HG03066 (cell line): ENCODE data around the gene SGMS1.
A peak's percentile ranks its signal among the peaks of the same experiment; 100 is the strongest.

Source experiments
- ATAC-seq: cut with Tn5 transposase; IDR thresholded peaks from one replicate; pipeline ENCODE4 v1.9.1; 2021; ENCODE audit warnings: low read depth; ENCODE audit not compliant: unreplicated experiment

SGMS1 gene

DNA sequence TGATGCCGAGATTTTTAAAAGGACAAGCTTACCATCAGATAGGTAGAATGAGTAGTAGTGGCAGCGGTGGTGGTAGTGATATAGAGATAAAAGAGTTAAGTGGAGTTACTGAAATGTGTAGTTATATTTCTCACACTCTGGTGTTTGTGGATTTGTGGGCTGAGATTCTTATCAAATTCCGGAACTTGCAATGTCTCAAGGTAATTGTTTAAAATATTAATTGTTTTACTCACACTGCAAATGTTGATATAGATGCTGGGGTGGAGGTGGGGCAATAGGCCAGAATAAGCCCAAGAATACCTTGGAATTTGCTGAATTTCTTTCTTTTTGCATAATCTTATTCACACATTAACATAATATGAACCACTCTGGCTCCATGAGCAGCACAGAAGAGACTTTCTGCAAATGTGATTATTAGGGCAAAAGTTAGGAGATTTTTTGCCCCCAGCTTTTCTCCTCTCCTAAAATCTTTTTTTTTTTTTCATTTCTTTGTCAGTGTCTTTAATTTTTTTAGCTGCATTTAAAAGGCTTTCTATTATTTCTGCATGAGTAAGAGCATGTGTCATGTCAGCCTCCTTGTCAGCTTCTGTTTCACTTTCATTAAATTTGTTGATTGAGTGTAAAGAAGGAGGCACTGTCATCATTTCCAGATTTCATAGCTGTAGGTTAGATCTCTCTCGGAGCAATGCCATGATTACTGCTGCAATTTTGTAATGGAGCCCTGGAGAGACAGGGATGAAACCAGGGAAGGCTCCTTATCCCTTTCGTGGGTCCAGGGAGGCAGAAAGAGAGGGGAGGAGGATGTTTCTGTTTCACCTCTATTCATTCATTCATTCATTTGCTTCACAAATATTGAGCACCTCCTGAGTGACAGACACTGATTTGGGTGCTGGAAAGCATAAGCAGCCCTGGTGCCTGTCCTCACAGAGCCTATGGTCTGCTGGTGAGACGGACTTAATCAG, 13.1 kb upstream of the SGMS1 start:
- ATAC-seq = peak; percentile 94

DNA sequence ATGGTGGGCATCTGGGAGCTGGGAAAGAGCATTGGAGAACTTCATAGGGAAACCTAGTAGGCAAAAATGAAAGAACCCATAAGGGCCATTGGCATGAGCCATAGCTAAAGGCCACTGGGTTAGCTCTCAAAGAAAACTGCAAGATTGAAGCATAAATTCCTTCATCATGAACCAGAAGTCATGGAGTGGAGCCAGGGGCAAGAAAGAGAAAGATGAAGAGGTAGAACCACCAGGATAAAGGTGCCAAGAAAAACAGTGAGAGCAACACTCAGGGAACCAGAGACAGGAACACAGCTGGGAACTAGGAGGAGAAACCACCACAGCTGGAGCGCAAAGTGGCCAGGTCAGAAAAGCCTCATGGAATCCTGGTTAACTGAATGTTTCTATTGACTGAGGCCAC, 11.5 kb upstream of the SGMS1 start:
- ATAC-seq = no peak

DNA sequence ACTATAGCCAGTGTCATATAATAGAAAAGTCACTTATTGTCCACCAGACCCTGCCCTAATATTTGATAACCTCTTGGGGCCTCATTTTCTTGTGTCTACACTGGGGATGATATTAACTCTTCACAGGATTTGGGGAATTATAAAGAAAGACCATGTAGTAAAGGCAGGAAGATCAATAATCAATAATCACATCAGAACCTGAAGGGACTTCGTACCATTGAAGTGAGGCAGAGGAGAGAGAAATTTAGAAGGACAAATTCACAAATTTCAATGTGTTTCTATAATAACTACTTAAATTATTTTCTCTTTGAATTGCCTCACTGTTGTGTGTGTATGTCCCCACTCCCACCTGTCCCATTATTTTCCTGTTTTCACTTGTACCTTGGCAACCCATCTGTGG, 10.7 kb upstream of the SGMS1 start:
- no peak for ATAC-seq

DNA sequence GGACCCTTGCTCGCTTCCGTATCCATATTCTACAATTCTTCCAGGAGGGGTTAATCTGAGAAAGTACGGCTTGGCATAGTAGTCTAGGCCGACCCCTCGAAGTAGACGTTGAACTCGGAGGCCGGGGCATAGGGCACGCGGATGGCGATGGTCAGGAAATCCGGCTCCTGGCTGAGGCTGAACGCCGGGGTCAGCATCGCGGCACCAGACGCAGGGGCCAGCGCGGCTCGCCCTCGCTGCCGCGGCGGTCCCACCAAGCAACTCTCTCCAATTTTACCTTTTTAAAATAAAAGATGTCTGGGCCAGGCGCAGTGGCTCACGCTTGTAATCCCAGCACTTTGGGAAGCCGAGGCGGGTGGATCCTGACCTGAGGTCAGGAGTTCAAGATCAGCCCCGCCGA, 7.3 kb upstream of the SGMS1 start:
- ATAC-seq = no peak

DNA sequence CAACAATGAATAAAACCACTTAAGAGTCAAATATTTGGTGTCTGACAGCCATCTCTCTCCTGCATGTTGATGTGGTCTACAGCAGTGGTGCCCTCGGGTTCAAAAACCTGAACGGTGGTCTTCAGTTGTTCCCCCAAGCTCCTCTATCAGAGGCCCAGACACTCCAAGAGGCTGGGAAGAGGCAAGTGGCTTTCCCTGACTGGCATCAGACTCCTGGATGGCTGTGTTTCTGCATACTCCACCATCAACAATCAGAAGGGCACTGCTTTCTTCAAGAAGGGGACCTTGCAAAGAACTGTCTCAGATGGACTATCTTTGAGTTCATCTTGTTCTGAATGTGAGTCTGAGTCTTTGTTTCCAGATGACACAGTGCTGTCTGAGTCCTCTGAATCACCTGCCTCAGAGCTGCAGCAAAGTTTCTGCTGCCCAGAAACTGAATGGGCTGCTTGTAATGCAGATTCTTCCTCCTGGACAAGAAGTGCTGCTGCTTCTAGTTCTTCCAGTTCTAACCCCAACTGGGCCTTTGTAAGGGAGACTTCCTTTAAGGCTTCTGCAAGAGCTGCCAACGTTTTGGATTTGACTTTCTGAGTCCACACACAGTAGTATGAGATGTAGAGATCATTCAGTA, 5.9 kb upstream of the SGMS1 start:
- no peak for ATAC-seq

DNA sequence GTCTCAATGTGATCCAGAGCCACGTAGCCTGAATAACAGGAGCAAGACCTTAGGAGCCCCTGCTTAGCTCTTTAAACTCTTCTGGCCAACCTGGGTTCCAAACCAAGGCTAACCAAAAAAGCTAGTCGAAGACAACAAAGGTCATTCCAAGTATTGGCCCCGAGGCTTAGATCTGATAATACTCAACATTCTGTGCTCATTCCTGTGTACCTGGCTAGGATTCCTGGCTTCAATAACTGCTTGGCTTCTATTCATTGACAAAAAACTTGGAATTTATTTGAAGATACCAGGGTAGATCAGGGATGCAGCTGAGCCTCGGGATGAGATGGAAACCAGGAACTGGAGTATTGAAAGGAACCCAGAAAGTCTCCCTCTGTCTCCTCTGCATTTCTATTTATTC, 4.1 kb upstream of the SGMS1 start:
- ATAC-seq = no peak

DNA sequence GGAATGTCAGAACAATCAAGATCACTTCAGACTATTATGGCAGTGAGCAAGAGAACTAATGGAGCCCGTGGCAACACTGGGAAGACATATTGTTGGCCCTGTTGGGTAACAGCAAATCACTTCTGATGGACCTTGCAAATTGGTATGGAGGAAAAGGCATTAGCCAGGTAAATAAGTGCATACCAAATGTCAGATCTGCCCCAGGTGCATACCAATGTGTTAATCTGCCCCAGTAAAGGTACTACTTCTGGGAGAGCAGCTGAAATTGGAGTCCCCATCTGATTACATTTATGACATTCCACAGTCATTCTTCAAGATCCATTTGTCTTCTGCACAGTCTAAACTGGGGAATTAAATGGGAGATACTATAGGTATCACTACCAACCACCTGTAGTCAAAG, 3.7 kb upstream of the SGMS1 start:
- ATAC-seq = no peak

DNA sequence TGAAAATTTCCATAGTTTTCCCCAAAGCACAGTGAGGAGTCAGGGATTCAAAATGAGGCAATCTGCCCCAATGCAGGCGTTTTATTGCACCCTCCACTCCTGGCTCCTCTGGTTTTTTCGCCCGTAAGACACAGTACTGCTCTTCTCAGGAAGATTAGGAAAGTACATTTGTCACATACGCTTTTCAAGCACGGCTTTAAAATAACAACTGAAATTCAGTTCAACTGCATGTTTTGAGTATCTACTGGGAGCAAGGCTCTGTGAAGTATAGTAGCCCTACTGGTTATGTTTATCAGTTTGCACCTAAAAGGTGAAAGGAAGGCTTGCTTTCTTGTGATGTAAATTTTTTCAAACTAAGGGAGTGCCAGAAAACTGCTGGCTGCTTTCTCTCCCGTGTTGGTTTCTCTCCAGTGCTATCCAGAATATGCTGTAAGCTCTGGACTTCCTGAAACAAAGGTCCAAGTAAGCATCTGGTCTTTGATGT, 1.9 kb upstream of the SGMS1 start:
- ATAC-seq = no peak

DNA sequence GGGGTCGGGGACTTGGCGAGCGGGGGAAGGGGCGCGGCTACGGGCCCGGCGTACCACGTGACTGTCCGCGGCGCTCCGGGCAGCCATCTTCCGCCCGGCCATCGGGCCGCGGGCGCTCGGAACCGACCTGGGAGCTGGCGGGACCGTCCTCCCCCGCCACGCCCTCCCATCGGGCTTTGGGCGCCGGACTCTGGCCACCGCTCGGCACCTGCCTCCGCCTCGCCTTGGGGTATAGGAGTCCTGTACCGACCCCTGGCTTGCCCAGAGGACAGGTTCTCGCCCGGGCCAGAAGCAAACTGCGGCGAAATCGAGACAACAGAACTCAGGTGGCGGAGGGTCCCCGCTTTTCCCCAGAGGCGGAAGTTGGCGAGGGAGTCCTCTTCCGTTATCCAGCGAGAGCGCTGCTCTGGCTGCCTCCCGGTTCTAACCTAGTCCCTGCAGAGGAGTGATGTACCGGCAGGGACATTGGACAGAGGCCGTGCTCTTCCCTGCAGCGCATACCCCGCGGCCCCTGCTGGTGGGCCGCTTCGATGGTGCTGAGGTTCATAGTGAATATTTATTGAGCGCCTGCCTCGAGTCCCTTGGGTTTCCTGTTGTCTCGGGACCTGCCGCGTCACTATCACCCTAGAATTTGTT, 1.2 kb upstream of the SGMS1 start:
- peak; percentile 42 for ATAC-seq

DNA sequence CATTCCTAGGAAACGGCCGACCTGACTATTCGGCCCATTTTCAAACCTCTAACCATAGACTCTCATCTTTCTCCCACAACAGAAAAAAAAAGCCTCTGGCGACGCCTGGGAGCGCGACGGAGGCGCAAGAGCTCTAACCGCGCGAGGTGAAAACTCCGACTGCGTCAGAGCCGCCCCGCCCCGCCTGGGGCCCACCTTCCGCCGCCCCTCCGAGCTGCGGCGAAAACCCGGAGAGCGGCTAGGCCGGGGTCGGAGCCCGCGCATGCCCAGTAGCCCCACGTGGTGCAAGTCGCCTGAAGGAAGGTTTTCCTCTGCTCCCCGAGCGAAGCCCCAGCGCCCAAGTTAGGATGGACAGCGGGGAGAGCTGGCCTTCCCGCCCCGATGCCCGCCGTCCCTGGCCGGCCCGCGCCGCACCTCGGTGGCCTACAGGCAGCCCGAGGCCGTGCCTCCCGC, 683 bp upstream of the SGMS1 start:
- peak; percentile 49 for ATAC-seq

DNA sequence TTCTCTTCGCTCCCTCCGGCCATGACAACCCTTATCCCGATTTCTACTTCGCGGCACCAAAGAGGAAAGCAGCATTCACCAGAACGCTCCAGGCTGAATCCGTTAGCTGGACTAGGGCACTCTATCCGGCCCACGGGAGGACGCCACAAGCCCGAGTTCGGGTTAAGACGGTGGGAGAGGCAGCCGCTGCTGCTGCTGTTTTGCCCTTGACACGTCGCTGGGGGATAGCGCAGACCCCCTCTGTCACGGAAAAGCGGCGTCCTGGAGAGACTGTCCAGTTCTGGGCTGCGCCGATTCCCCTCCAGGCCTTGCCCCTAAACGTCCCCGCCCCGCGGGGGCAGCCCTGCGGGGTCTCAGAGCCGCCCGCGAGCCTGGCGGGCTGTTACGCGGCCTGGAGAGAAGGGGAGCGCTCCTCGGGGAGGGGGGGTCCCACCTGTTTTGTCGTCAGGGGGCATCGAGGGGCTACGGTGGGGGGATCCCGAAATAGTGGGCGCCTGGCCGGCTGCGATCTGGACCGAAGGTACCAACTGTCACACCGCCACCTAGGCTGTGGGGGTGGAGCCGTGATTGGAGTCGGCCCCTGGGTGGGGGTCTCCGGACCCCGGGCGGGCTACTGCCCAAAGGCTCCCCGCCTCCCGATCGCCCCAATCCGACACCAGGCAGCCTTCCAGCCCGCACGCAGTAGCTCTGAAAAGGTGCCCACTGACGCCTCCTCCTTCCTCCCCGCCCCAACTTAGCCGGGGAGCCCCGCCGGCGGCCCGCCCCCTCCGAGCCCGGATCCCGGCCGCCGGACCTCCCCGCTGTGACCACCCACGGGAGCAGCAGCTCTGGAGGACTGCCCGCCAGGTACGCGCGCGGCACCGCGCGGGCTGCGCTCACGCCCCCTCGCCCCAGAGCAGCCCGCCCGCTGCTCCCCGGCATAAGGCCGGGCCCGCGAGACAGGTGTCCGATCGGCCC, 772 bp downstream of the SGMS1 start:
- ATAC-seq = peak; percentile 3

DNA sequence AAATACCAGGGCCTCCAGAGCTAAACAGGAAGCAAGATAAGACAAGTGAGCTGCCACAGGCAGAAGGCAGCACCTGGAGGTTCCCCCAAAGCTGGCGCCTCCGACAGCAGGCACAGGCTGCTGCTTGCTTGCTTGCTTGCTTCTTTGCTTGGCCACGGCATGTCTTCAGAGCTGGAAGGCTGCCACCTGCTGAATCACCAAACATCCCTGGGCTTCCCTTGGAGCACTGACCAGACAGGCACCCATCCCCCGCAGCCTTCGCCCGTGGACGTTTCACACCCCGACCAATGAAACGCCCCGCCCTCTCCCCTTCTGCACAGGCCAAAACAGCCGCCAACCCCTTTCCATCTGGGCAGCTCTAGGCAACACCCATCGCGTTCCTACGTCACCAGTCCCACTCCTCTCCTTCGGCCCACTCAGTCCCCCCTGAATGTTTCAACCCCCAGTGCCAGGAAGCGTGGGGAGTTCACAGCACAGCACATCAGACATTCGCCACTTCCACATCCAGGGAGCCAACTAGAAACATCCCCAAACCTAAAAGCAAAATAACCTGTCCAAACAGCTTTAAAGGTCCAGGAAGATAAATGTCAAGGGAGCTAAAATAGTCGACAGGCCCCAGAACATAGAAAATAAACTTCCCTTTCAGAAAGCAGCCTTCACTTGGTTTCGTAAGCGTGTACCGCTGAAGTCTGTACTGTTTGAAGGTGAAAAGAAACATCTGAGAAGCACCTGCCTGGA, 1.6 kb downstream of the SGMS1 start:
- peak; percentile 32 for ATAC-seq

DNA sequence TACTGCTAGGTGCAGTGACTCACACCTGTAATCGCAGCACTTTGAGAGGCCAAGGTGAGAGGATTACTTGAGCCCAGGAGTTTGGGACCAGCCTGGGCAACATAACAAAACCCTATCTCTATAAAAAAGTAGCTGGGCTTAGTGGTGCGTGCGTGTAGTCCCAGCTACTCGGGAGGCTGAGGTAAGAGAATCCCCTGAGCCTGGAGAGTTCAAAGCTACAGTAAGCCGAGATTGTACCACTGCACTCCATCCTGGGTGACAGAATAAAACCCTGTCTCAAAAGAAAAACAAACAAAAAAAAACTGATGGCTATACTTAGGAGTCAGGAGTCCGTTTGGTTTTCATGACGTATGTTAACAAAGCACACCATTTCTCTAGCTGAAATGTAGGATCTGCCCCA, 2.9 kb downstream of the SGMS1 start:
- no peak for ATAC-seq

DNA sequence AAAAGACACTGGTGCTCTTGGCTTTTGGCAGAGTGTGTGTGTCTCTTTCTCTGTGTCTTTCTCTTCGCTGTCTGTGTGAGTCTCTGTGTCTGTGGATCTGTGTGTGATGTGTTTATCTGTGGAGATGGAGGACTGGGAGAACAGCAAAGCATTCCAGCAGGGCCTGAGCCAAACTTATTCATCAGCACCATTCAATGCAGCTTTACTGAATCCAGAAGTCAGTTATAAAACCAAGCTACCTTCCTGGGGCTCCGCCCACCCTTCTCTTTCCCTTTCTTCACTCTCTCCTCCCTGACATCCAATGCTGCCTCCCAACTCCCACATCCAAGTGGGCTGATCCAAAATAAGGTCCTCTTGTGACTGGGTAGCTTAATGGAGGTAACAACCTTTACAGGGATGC, 3.9 kb downstream of the SGMS1 start:
- ATAC-seq = no peak

DNA sequence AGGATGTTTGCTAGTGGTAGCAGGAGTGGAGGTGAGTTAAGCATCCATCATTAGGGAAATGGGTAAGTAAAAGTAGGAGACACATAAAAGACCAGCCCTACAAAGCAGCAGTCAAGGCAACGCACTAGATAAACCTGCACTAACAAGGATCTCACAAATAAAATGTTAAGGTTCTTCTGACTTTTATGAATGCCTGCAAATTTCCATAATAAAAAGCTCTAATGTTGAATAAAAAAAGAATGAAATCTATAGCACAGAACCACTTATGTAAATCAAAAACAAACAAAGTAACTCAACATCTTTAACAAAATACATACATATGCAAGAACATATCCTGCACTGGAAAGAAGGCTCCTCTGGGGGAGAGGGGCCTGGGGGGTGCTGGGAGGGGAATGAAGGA, 4.6 kb downstream of the SGMS1 start:
- no peak for ATAC-seq

DNA sequence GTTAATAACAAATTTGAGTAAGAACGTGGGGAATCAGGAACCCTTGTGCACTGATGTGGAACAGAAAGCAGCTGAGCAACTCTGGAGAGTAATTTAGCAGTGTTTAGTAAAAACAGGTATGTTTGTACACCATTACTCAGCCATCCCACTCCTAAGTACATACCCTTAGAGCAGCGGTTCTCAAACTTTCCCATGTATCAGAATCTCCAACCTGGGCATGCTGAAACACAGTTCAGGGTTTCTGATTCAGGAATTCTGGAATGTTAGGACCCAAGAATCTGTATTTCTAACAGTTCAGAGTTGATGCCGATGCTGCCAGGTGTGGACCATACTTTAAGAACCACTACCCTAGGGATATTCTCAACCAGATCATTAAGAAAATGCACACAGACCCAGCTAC, 5.1 kb downstream of the SGMS1 start:
- no peak for ATAC-seq

DNA sequence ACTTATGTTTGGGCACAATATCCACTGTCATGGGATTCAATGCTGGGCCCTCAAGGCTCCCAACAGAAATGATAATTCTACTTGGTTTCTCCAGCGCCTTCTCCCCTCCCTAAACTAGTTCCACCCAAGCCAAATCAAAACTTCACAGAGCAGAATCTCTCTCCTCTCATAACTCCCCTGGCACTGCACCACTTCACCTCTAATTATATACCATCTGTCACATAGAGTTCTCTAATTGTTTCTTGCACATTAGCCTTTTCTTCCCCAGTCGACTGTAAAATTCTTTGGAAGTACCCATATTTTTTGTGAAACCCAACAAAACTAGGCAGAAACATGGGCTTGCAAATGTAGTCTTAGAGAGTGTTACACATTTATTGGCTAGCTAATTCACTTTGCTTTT, 8.1 kb downstream of the SGMS1 start:
- no peak for ATAC-seq

DNA sequence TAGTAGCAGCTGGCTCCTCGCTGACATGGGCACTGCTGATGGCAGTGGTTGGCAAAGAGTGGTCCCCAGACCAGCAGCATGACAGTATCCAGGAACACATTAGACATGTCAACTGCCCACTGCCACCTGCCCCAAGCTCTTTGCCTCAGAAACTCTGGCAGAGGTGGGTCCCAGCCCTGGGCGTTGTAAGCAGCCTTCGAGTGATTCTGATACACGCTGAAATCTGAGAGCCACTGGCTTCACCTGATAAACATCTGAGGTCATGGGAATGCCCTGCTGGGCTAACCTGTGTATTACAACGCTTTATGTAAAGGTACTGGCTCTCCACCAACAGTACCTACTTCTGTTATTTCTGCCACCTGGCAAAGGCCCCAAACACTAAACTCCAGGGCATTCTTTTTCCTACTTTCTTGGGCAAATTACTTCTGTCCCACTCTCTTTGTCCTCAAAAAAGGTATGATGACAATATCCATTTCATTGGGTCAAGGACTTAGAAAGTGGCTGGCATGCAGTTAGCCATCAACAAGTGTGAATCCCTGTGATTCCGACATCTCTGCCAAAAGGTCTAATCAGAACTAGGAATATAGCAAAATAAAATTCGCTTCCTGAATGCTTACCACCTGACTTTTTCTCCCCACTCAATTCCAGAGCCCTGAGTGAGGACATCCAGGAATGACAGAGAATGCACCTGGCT, 9.2 kb downstream of the SGMS1 start:
- no peak for ATAC-seq
